Suprapubic skin (tissue), 4 donors: Measurements from ENCODE around the gene PNN.

ENCODE experiments used
- CTCF ChIP-seq, 2 donors: fragments of 200-600 bp in 1 of 2; fragments of 450-650 bp in 1 of 2; sonication (generic) in 1 of 2; IDR thresholded peaks; one replicate each; pipeline ENCODE4 v1.5.1; 2016 to 2019; ENCODE audit warnings: antibody characterized with exemption in 2 of 2, mild to moderate bottlenecking in 1 of 2, moderate library complexity in 1 of 2
- EP300 ChIP-seq: sonication (generic); formaldehyde crosslinking; IDR thresholded peaks from one replicate; pipeline ENCODE4 v1.6.1; 2017; ENCODE audit warnings: antibody characterized with exemption
- POLR2A ChIP-seq, 2 donors: fragments of 450-650 bp; IDR thresholded peaks; one replicate each; pipeline ENCODE4 v1.6.1; 2017; ENCODE audit warnings: antibody characterized with exemption in 2 of 2, mild to moderate bottlenecking in 2 of 2, moderate library complexity in 2 of 2
- POLR2AphosphoS5 ChIP-seq, 3 donors: sonication (generic); formaldehyde crosslinking; IDR thresholded peaks; one replicate each; pipeline ENCODE4 v1.6.1; 2017; ENCODE audit warnings: antibody characterized with exemption in 3 of 3

GRCh38 chr14:39229222-39229543 is 54.1 kb downstream of the PNN start:
- no peak for TF ChIP-seq CTCF (IDR thresholded peaks at IDR 0.05)
- no peak for TF ChIP-seq POLR2AphosphoS5 (IDR thresholded peaks at IDR 0.05)
- no peak for TF ChIP-seq POLR2A (IDR thresholded peaks at IDR 0.05)
- no peak for TF ChIP-seq EP300
